Skin of body (tissue), 2 donors: ENCODE results near the gene KLHL22. TPM values are rescaled to one million over a fixed set of nuclear protein-coding genes. Genes with fewer than 3 reads are reported as not detected.
"Not testable (repeated sequence)": the region's sequence is repeated elsewhere in the genome, so short reads cannot be mapped to it uniquely, and the experiment has no call there.

Experiments
- DNase-seq: peaks from one replicate; lab custom pipeline; 2025; lab: John Stamatoyannopoulos, UW
- total RNA-seq: library from RNA; depleted of rRNA; stranded (reverse); fragments of >200 nt; gene quantifications from one replicate; pipeline ENCODE4 v1.2.3, GENCODE V29; 2014

The KLHL22 gene
- total RNA-seq, 1 donor from 2014 or later, result 31.0 TPM

DNA sequence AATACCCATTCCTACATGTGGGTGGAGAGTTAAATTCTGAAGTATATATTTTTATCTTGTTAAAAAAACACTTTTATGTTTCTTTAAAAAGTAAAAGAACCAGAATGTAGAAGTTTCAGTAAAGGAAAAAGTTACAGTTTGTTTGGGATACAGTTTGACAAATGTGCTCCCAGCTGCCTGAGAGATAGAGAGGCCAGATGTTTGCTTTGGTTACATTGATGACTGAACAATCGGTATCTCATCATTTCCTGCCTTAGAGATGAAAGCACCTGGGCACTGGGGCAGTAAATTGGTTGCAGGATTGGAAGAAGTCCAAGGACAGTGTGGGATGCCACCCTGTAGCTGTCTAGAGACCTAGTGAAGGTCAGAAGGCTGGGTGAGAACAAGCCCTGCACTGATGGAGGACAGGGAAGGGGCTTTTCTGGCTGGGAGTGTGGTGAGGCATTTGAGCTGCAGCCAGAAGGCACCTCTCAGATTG, 28.4 kb upstream of the KLHL22 start:
- DNase-seq, result no peak

DNA sequence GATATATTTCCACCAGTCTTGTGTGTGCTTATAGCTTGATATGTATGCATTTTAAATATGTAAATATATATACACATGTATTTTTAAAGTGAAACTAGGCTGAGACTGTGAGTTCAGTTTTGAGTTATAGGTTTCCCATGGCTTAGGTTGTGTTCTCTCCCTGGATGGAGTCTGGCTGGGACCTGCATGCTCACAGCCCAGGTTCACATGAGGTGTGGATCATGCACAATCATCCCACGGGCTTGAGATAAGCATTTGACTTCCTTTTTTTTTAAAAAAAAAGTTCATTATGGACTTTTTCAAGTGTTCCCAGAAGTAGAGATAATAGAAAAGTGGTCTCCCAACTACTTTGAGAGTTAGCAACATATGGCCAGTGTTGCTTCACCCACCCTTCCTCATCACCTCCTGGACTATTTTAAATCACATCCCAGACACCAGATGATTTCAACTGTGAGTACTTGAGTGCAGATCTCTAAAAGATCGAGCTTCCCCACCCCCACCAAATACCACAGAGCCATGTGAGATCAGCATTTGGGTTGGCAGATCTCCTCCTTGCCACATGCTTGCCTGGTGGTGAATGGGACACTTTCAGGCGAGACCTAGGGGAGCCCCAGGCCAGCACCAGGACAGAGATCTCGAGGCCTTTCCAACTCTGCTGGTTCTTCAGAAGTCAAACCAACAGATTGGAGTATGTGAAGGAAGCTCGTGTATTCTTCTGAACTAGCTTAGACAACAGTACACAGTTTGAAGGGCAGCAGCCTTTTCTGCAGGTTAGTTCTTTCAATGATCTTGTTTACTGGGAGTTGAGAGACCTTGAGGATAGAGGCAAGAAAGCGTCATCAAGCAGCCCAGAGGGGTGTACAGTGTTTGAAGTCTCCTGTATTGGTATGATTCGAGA, 27.7 kb upstream of the KLHL22 start:
- DNase-seq, result no peak

DNA sequence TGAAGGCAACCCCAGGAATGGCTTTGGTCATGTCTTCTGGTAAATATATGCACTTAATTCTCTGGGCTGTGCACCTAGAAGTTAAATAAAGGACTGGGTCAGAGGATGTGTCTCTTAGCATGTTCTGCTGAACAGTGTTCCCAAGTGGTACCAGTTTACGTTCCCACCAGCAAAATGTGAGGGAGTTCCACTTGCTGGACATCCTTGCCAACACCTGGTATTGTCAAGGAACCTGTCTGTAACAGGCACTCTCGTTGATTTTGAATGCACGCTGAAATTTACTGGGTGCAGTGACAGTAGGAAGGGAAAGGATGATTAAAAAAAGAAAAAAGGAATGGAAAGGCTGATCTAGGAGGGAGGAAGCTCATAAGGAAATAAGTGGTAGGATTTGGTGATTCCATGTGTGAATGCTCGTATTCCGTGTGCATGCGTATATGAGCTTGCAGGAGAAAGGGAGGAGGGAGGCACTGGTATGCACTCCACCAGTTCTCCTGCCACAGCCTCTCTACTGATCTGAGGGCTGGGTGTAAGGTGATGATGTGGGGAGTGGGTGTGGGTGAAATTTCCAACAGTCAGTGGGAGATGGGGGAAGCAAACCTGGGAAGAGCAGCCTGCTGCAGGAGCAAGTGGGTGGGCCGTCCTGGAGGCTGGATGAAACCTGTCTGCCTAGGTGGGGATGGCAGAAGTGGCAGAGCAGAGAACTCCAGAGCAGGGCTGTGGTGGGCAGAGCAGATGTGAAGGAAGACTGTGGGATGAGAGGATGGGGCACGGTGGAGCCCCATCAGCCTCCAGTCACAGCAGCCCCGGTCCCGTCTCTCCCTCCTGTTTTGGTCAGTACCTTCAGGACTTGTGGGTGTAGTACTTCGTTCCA, 26.8 kb upstream of the KLHL22 start:
- DNase-seq, result no peak

DNA sequence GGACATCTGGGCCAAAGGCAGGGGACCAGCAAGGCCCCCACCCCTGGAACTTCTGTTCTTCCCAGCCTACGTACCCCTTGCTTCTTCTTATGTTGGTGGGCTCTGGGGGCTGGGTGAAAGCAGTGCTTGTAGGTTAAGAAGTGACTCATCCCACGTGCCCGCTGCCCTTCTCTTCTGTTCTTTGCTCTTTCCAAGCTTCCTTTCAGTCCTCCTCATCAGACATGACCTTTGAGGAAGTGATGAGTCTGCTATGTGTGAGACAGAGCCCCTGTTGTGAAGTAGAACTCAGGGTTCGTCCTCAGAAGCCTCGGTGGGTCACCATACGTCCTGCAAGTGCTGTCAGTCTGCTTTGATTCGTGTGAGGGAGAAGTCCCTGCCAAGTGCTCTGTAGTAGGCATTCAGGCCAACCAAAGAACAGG, 24.5 kb upstream of the KLHL22 start:
- no peak for DNase-seq

DNA sequence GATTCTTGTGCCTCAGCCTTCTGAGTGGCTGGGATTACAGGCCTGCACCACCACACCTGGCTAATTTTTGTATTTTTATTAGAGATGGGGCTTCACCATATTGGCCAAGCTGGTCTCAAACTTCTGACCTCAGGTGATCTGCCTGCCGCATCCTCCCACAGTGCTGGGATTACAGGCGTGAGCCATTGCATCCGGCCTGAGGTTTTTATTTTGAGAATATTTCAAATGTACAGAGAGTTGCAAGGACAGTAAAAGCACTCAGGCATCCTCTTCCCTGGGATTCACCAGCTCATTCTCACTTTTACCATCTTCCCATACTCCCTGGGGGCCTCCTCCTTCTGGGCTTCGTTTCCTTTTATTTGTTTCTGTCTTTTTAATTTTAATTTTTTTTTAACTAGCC, 24.0 kb upstream of the KLHL22 start:
- no peak for DNase-seq

GRCh38 chr22:20517841-20518592, 22.4 kb upstream of the KLHL22 start:
- no peak for DNase-seq

DNA sequence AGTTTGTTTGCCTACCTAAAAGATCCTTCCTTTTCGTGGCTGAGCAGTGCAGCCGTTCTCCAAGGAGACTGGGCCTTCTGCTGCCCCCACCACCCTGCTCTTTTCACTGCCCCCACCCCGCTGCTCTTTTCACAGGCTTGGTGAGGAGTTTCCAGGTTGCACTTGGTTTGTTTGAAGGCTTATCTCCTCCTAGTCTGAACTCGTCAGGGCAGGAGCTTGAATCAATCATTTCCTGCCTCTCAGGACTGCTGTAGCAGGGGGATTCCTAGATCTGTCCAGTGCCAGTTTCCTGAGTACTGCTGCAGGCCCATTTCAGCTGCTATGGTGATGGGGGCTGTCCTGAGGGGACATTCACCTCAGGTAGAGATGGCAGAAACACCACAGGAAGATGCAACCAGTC, 21.8 kb upstream of the KLHL22 start:
- DNase-seq, result no peak

GRCh38 chr22:20516399-20516798, 20.8 kb upstream of the KLHL22 start:
- DNase-seq, result no peak

DNA sequence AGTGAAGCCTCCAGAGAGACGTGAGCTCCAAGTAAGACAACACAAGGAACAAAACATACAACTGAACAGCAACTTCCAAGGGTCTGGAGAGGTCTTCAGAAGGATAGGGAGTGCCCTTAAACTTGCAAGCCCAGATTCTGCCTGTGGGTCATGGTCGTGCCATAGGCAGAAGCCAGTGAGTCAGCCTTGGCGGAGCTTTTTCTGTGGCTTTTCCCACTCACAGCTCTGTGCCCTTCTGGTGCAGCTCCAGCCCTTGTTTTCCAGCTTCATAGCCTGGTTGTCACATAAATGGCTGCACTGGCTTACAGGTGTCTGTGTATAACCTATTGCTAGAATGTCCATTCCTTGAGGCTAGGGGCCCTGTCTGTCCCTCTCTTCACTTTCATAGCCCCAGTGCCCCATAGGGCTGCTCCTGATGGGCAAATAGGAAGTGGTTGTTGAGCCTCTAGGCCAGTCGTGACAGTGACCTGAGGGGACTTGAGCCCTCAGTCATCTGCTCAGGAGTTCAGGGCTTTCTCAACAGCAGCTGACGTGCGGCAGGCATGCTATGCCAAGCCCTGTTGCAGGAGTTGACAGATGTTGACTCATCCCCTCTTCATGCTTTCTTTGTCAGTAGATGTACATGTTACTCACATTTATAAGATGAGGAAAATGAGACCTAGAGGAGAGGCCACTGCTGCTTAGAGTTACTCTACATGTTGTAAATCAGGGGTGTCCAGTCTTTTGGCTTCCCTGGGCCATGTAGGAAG, 19.2 kb upstream of the KLHL22 start:
- DNase-seq, result no peak

- DNase-seq, result no peak
Measured at GRCh38 chr22:20511578-20512229, 16.1 kb upstream of the KLHL22 start.

DNA sequence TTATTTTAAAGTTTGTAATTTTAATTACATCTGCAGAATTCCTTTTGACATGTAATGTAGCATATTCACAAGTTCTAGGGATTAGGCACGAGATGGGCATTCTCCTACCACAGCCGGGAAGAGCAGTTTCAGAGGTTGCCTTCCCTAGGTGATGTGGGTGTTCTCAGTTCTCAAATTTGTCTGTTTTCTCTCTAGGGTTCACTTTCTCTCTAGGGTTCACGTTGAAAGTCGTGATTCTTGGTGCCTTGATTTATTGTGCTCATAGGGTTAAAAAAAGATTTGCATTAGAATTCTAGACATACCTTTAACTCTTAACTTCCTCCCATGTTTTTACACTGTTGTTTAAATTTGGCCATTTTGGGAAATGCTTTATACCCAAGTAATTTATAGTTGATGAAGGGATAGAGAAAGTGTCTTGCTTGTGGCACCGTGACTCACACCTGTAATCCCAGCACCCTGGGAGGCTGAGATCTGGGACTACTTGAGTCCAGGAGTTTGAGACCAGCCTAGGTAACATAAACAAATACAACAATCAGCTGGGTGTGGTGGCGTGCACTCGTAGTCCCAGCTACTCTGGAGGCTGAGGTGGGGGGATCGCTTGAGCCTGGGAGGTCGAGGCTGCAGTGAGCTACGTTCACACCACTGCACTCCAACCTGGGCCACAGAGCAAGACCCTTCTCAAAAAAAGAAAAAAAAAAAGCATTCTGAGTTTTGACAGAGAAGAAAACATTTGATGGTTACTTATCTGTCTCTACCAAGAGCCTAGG, 15.4 kb upstream of the KLHL22 start:
- DNase-seq, result no peak

DNA sequence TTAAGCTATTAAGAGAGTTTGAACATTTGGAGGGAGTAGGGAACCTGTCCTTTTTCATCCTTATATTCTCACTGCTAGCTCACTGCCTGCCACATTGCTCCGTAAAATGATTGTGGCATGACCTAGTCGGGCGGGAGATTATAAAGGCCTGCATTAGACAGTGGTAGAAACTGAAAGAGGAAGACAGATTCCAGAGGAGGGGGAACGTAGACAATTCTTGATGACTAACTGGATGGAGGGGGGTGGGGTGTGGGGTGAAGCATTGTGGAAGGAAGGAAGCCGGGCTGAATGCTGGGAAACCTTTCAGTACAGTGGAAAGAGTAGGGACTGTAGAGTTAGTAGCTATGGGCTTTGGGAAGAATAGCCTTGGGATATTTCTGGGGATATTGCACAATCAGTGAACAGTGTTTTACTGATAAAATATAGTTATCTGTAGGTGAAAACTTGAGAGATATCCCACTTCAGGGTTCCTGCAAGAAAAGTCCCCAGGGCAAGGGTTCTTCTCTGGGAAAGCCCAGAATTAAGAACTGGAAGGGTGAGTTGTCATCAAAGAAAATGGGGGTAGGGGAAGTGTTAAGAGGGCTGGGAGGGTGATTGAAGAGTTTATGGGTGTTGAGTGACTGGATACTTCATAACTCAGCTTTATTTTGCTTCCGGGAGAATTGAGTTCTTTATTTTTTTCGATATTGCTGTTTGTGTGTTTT, 13.9 kb upstream of the KLHL22 start:
- peak; percentile 80 for DNase-seq

GRCh38 chr22:20508815-20509271, 13.2 kb upstream of the KLHL22 start:
- DNase-seq, result no peak

- not testable (repeated sequence) for DNase-seq
Measured at GRCh38 chr22:20508067-20508755, 12.6 kb upstream of the KLHL22 start.

DNA sequence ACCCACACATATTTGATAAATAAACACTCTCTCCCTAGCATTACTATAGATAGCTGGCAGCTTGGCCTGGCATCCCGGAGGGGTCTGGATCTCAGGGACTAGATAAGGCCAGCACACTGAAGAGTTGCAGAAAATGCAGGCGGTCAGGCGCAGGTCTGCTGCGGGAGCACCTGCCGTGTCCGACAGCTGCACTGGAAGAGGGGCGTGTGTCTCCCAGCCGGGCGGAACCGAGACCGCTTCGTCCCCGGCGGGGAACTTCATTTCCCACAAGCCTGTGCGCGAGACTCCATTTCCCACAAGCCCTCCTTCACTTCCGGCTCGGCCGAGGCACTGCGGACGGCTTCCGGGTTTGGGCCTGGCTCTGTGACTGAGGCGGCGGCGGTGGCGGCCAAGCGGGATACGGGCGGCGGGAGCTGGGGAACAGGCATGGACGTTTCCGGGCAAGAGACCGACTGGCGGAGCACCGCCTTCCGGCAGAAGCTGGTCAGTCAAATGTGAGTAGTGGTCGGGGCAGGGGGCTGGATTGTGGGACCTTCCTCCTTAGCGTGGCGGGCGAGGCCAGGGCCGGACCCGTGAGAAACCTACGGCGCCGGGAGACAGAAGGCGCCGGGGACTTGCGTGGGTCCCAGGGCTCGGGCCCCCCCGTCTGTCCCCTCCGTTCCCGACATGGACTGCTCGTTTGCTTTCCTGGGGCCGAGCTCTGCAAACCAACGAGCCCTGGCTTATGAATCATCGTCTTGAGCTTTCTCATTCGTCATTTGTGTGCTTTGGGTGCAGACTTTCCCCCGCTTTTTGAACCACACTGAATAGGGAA, 11.9 kb upstream of the KLHL22 start, which contains the start of gene MED15:
Gene MED15 (plus strand): TSS at position 358 of the 814 bp plus-strand sequence. CDS start 69 bp downstream, at position 427.
- DNase-seq, result peak; percentile 78

DNA sequence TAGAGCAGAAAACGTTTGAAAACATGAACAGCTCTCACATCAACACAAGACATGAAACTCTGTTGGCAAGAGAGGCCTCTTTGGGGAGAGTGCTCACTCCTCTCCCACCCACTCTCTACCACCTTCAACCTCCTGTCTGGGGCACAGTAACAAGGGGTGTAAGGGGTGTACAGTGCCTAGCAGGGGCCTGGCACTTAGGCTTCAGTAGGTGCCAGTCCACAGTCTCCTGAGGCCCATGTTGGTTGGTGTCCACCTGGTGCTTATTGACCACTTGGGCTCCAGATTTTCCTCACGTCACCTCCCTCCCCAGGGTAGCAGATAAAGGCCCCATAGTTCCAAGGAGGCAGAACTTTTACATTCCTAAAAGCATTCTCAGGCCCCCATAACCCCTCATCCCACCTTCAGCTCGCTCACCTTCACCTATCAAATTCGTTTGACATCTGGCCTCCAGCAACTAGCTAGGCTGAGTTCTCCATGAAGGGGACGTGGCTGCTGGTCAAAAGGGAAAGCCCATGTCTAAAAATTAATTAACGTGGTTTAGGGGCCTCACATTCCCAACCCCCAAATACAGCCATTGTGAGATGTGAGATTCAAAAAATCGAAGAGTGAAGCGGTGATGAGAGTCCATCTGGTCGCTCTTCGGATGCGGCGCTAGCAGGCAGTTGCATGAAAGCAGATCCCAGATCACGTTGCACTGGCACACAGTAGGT, 11.1 kb upstream of the KLHL22 start:
- DNase-seq, result no peak
